LNCAP (cell line): ENCODE measurements around the gene OTOG.

Experiments used
- CTCF ChIP-seq: fragments of 450-650 bp; IDR thresholded peaks from 2 replicates; pipeline ENCODE4 v1.5.1; 2017; ENCODE audit warnings: mild to moderate bottlenecking

Gene OTOG

GRCh38 chr11:17512101-17512500 is 35.0 kb upstream of the OTOG start:
- no peak for TF ChIP-seq CTCF

- TF ChIP-seq CTCF: no peak
These were observed 33.2 kb upstream of the OTOG start for GRCh38 chr11:17513853-17514252.

GRCh38 chr11:17514476-17514875 is 32.6 kb upstream of the OTOG start:
- TF ChIP-seq CTCF: no peak

- no peak for TF ChIP-seq CTCF
These were observed 31.4 kb upstream of the OTOG start for GRCh38 chr11:17515443-17516176.

GRCh38 chr11:17516551-17517150 is 30.4 kb upstream of the OTOG start:
- TF ChIP-seq CTCF: no peak

GRCh38 chr11:17517186-17517585 is 29.9 kb upstream of the OTOG start:
- no peak for TF ChIP-seq CTCF

- TF ChIP-seq CTCF: no peak
These were observed 28.7 kb upstream of the OTOG start for GRCh38 chr11:17518366-17518765.
